Epithelial cell of prostate (primary cell): ENCODE data around the gene FBXO11.
"Not testable (repeated sequence)": the region's sequence is repeated elsewhere in the genome, so short reads cannot be mapped to it uniquely, and the experiment has no call there.

ENCODE experiments used
- DNase-seq: peaks from one replicate; pipeline ENCODE4 v3.0.0-alpha.2; 2011; ENCODE audit warnings: low read depth, low spot score
- H3K27ac ChIP-seq: fragments of 450-650 bp; 2 replicates; pipeline ENCODE4 v1.5.1; 2017; ENCODE audit warnings: mild to moderate bottlenecking

The FBXO11 gene

GRCh38 chr2:47906157-47907038 lies at the start of gene FBXO11:
Gene FBXO11 (minus strand): TSS chr2:47906498. CDS start chr2:47905720, 778 bp downstream.
- H3K27ac ChIP-seq = peak within 1 kb of the TSS; percentile 99
- DNase-seq = peak; percentile 93

GRCh38 chr2:47950340-47951301 lies 44.3 kb upstream of the FBXO11 start:
- H3K27ac ChIP-seq = no peak overlapping the region
- no peak for DNase-seq

GRCh38 chr2:47946593-47946992 lies 40.3 kb upstream of the FBXO11 start:
- no peak overlapping the region for H3K27ac ChIP-seq
- no peak for DNase-seq

- no peak for DNase-seq
- H3K27ac ChIP-seq = no peak overlapping the region
Measured at GRCh38 chr2:47945046-47945781, 38.9 kb upstream of the FBXO11 start.

GRCh38 chr2:47941936-47942335 lies 35.6 kb upstream of the FBXO11 start:
- DNase-seq = no peak
- no peak overlapping the region for H3K27ac ChIP-seq

GRCh38 chr2:47937677-47938076 lies 31.4 kb upstream of the FBXO11 start:
- no peak overlapping the region for H3K27ac ChIP-seq
- no peak for DNase-seq

GRCh38 chr2:47935071-47935470 lies 28.8 kb upstream of the FBXO11 start:
- DNase-seq = no peak
- H3K27ac ChIP-seq = no peak overlapping the region

- H3K27ac ChIP-seq = no peak overlapping the region
- DNase-seq = no peak
Measured at GRCh38 chr2:47918043-47918442, 11.7 kb upstream of the FBXO11 start.

- no peak for DNase-seq
Measured at GRCh38 chr2:47917276-47917961, 11.1 kb upstream of the FBXO11 start.

GRCh38 chr2:47916412-47916811 lies 10.1 kb upstream of the FBXO11 start:
- no peak for DNase-seq
- no peak overlapping the region for H3K27ac ChIP-seq

More at GRCh38 chr2:47917276-47917961, 11.1 kb upstream of the FBXO11 start:
- H3K27ac ChIP-seq = no peak overlapping the region

- H3K27ac ChIP-seq, DNase-seq: not testable (repeated sequence)
Measured at GRCh38 chr2:47910662-47911061, 4.4 kb upstream of the FBXO11 start.

- no peak for DNase-seq
- no peak overlapping the region for H3K27ac ChIP-seq
Measured at GRCh38 chr2:47908682-47909081, 2.4 kb upstream of the FBXO11 start.

- no peak for DNase-seq
- H3K27ac ChIP-seq = peak overlapping the region; percentile 99
Measured at GRCh38 chr2:47907039-47907781, 912 bp upstream of the FBXO11 start.

- peak overlapping the region; percentile 99 for H3K27ac ChIP-seq
- DNase-seq = no peak
Measured at GRCh38 chr2:47905386-47906156, 727 bp downstream of the FBXO11 start.

GRCh38 chr2:47903781-47904490 lies 2.4 kb downstream of the FBXO11 start:
- H3K27ac ChIP-seq = peak overlapping the region; percentile 99
- DNase-seq = no peak

- not testable (repeated sequence) for H3K27ac ChIP-seq, DNase-seq
Measured at GRCh38 chr2:47901892-47902291, 4.4 kb downstream of the FBXO11 start.

GRCh38 chr2:47900857-47901256 lies 5.4 kb downstream of the FBXO11 start:
- no peak for DNase-seq
- no peak overlapping the region for H3K27ac ChIP-seq
